ENCODE results near the gene APBA3.

DNA sequence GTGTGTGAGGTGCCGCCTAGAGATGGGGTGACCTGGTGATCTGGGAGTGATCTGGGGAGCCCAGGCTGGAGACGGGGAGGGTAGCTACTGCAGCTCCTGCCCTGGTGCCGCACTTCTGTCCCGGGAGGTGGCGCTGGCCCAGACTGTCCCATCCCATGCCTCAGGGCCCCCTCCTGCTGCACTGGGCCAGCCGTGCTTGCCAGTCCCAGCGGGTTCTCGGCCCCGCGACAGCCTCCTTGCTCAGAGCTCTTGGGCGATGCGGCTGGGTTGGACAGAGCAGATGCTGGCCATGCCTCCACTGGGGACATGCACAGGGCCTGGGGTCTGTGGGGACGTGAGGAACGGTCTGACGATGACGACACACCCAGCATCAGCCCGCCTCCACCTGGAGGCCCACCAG, 8.0 kb upstream of the APBA3 start:
- TF ChIP-seq, protein P1, sequence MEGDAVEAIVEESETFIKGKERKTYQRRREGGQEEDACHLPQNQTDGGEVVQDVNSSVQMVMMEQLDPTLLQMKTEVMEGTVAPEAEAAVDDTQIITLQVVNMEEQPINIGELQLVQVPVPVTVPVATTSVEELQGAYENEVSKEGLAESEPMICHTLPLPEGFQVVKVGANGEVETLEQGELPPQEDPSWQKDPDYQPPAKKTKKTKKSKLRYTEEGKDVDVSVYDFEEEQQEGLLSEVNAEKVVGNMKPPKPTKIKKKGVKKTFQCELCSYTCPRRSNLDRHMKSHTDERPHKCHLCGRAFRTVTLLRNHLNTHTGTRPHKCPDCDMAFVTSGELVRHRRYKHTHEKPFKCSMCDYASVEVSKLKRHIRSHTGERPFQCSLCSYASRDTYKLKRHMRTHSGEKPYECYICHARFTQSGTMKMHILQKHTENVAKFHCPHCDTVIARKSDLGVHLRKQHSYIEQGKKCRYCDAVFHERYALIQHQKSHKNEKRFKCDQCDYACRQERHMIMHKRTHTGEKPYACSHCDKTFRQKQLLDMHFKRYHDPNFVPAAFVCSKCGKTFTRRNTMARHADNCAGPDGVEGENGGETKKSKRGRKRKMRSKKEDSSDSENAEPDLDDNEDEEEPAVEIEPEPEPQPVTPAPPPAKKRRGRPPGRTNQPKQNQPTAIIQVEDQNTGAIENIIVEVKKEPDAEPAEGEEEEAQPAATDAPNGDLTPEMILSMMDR (IDR thresholded peaks at IDR 0.05; ENCODE audit: insufficient read depth, low read length), result no peak
- TF ChIP-seq POLR2AphosphoS5 (IDR thresholded peaks at IDR 0.05; ENCODE audit: low read depth), result no peak
- no peak for TF ChIP-seq GABPA (IDR thresholded peaks at IDR 0.05; ENCODE audit: low read depth)
- TF ChIP-seq REST (IDR thresholded peaks at IDR 0.05; ENCODE audit: insufficient replicate concordance, low read depth), result no peak
- TF ChIP-seq SPI1 (IDR thresholded peaks at IDR 0.05; ENCODE audit: borderline replicate concordance, low read depth), result no peak

Data from HL-60 (cell line).